Skeletal muscle cell (primary cell): ENCODE results near the gene KANK3.
"Not testable (repeated sequence)": the region's sequence is repeated elsewhere in the genome, so short reads cannot be mapped to it uniquely, and the experiment has no call there.

ENCODE experiments used
- DNase-seq: peaks from one replicate; pipeline ENCODE4 v3.0.0-alpha.2; 2010; ENCODE audit warnings: low read depth
- H3K4me3 ChIP-seq: 2 replicates; pipeline ENCODE4 v1.5.1; 2011; ENCODE audit warnings: low read depth, mild to moderate bottlenecking, control low read depth, low read length, moderate library complexity

KANK3 gene

GRCh38 chr19:8302357-8302691 is 40.7 kb downstream of the KANK3 start:
- H3K4me3 ChIP-seq = no peak overlapping the region
- no peak for DNase-seq

- not testable (repeated sequence) for H3K4me3 ChIP-seq, DNase-seq
These were observed 51.7 kb downstream of the KANK3 start for GRCh38 chr19:8291337-8291736.

GRCh38 chr19:8276508-8276907 is 66.6 kb downstream of the KANK3 start:
- H3K4me3 ChIP-seq, DNase-seq: not testable (repeated sequence)
